SU-DHL-6 (cell line): Measurements from ENCODE around the gene ZNF536.

Source experiments
- H2AFZ ChIP-seq: fragments of 200-600 bp; sonication (generic); 2 replicates; pipeline ENCODE4 v1.6.1; 2014; ENCODE audit warnings: low read depth, mild to moderate bottlenecking, moderate library complexity, mixed read lengths, antibody characterized with exemption, low read length; ENCODE audit not compliant: severe bottlenecking
- H3F3A ChIP-seq: fragments of 200-600 bp; shearing (Covaris generic); 2 replicates; pipeline ENCODE4 v1.6.0; 2016; ENCODE audit warnings: antibody characterized with exemption, mild to moderate bottlenecking; ENCODE audit not compliant: insufficient read depth
- H3K27ac ChIP-seq: fragments of 200-600 bp; sonication (generic); 2 replicates; pipeline ENCODE4 v1.5.1; 2016; ENCODE audit warnings: low read depth, mild to moderate bottlenecking, low read length, moderate library complexity, mixed read lengths
- H3K27me3 ChIP-seq: fragments of 200-600 bp; sonication (generic), shearing (Covaris generic); 2 replicates; pipeline ENCODE4 v1.6.0; 2014; ENCODE audit warnings: mild to moderate bottlenecking, low read length
- H3K36me3 ChIP-seq: fragments of 200-600 bp; sonication (generic); 2 replicates; pipeline ENCODE4 v1.6.1; 2014; ENCODE audit warnings: mild to moderate bottlenecking, low read length, mixed read lengths
- H3K4me2 ChIP-seq: fragments of 300-600, 200-600 bp; shearing (Covaris generic), sonication (generic); 2 replicates; pipeline ENCODE4 v1.6.0; 2014; ENCODE audit warnings: low read length, low read depth, mild to moderate bottlenecking; ENCODE audit not compliant: poor library complexity, severe bottlenecking
- H3K4me3 ChIP-seq: fragments of 200-600 bp; sonication (generic); 2 replicates; pipeline ENCODE4 v1.5.1; 2014; ENCODE audit warnings: antibody characterized with exemption, low read length, mild to moderate bottlenecking, mixed read lengths; ENCODE audit not compliant: insufficient read depth, poor library complexity, severe bottlenecking
- H3K79me2 ChIP-seq: fragments of 200-600 bp; sonication (generic); 2 replicates; pipeline ENCODE4 v1.6.1; 2014; ENCODE audit warnings: mild to moderate bottlenecking, low read length, moderate library complexity; ENCODE audit not compliant: insufficient read depth
- H3K9ac ChIP-seq: fragments of 200-600 bp; sonication (generic); 2 replicates; pipeline ENCODE4 v1.7.0; 2014; ENCODE audit warnings: mild to moderate bottlenecking, low read length
- H3K9me2 ChIP-seq: fragments of 200-600 bp; sonication (generic); replicated peaks from 2 replicates; pipeline ENCODE4 v1.6.1; 2014; ENCODE audit warnings: low read length; ENCODE audit not compliant: insufficient read depth
- H3K9me3 ChIP-seq: fragments of 200-600 bp; sonication (generic); 2 replicates; pipeline ENCODE4 v1.6.1; 2014; ENCODE audit warnings: low read length, mixed read lengths; ENCODE audit not compliant: insufficient read depth
- H4K20me1 ChIP-seq: fragments of 200-600 bp; sonication (generic); 2 replicates; pipeline ENCODE4 v1.6.1; 2014; ENCODE audit warnings: low read depth, mild to moderate bottlenecking, antibody characterized with exemption, low read length, moderate library complexity, mixed read lengths
- EZH2phosphoT487 ChIP-seq: fragments of 200-600 bp; sonication (generic), shearing (Covaris generic); conservative IDR thresholded peaks from 2 replicates; pipeline ENCODE4 v1.6.1; 2018; ENCODE audit warnings: mild to moderate bottlenecking, antibody characterized with exemption, low read length, moderate library complexity, mixed read lengths
- TF ChIP-seq, protein P1 (sequence below): fragments of 200-600 bp; sonication (generic); IDR thresholded peaks from one replicate; pipeline ENCODE4 v1.5.1; 2017; ENCODE audit warnings: antibody characterized with exemption, mild to moderate bottlenecking, low read length, moderate library complexity; ENCODE audit not compliant: insufficient read depth, poor library complexity, severe bottlenecking

ZNF536 gene

DNA sequence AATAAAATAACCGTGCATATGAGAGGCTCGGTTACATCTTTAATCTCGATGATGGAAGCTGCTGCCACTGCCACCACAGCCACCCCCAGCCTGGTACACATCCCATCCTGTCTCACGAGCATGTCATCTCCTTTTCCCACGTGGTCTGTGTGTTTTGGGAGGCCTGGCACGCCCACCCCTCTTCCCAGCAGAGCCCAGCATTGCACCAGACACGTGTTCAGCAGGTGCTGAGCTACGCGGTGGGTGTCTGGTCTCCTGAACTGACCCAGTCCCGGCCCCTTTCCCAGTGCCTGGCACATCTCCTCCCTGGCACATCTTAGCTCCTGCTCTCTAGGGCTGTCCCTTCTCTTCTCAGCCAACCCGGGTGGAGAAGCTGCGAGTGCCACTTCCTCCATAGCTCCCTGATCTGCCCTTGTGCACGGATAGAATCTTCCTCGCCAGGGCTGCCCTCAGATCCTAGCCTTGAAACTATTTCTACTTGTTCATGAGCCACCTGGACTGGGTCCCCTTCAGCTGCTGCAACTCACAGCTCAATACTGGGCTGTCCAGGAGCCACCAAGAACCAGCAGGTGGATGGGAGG is 36.8 kb upstream of the ZNF536 start:
- no peaks in the 10 kb centered on the region for H3K27me3 ChIP-seq
- H3K36me3 ChIP-seq: no peaks in the 10 kb centered on the region
- no peaks in the 10 kb centered on the region for H3K9me2 ChIP-seq
- no peak overlapping the region for H3K4me2 ChIP-seq
- H3K79me2 ChIP-seq: no peaks in the 10 kb centered on the region
- H4K20me1 ChIP-seq: no peaks in the 10 kb centered on the region
- H3K4me3 ChIP-seq: no peak overlapping the region
- H3K27ac ChIP-seq: no peak overlapping the region
- TF ChIP-seq, protein P1, sequence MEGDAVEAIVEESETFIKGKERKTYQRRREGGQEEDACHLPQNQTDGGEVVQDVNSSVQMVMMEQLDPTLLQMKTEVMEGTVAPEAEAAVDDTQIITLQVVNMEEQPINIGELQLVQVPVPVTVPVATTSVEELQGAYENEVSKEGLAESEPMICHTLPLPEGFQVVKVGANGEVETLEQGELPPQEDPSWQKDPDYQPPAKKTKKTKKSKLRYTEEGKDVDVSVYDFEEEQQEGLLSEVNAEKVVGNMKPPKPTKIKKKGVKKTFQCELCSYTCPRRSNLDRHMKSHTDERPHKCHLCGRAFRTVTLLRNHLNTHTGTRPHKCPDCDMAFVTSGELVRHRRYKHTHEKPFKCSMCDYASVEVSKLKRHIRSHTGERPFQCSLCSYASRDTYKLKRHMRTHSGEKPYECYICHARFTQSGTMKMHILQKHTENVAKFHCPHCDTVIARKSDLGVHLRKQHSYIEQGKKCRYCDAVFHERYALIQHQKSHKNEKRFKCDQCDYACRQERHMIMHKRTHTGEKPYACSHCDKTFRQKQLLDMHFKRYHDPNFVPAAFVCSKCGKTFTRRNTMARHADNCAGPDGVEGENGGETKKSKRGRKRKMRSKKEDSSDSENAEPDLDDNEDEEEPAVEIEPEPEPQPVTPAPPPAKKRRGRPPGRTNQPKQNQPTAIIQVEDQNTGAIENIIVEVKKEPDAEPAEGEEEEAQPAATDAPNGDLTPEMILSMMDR: no peak
- TF ChIP-seq EZH2phosphoT487: no peak
- H3F3A ChIP-seq: no peaks in the 10 kb centered on the region
- H2AFZ ChIP-seq: no peak overlapping the region
- no peaks in the 10 kb centered on the region for H3K9me3 ChIP-seq
- H3K9ac ChIP-seq: no peak overlapping the region

GRCh38 chr19:30336290-30336689 is 35.9 kb upstream of the ZNF536 start:
- no peak for TF ChIP-seq EZH2phosphoT487
- TF ChIP-seq, protein P1: no peak
- no peaks in the 10 kb centered on the region for H3K27me3 ChIP-seq
- H2AFZ ChIP-seq: no peak overlapping the region
- H3F3A ChIP-seq: no peaks in the 10 kb centered on the region
- H3K36me3 ChIP-seq: no peaks in the 10 kb centered on the region
- no peak overlapping the region for H3K4me2 ChIP-seq
- H4K20me1 ChIP-seq: no peaks in the 10 kb centered on the region
- no peak overlapping the region for H3K4me3 ChIP-seq
- no peaks in the 10 kb centered on the region for H3K9me2 ChIP-seq
- no peaks in the 10 kb centered on the region for H3K9me3 ChIP-seq
- H3K79me2 ChIP-seq: no peaks in the 10 kb centered on the region
- H3K9ac ChIP-seq: no peak overlapping the region
- H3K27ac ChIP-seq: no peak overlapping the region

DNA sequence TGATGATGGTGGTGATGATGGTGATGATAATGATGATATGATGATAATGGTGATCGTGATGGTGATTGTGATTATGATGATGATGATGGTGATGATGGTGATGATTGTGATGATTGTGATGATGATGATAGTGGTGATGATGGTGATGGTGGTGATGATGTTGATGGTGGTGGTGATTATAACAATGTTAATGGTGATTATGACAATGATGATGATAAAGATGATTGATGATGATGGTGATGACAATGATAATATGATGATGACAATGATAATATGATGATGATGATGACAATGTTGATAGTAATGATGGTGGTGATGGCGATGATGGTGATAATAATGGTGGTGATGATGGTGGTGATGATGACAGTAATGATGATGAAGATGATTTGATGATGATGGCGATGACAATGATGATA is 34.1 kb upstream of the ZNF536 start:
- Histone ChIP-seq H3K79me2 (no peaks in the 10 kb centered on the region), H3K27ac (no peak overlapping the region), H3F3A (no peaks in the 10 kb centered on the region), H3K27me3 (no peaks in the 10 kb centered on the region), H3K9me2 (no peaks in the 10 kb centered on the region), H4K20me1 (no peaks in the 10 kb centered on the region), H3K4me2 (no peak overlapping the region), H3K9ac (no peak overlapping the region), H3K36me3 (no peaks in the 10 kb centered on the region), H3K4me3 (no peak overlapping the region), H3K9me3 (no peaks in the 10 kb centered on the region), H2AFZ (no peak overlapping the region)
- TF ChIP-seq, protein P1: no peak
- no peak for TF ChIP-seq EZH2phosphoT487
